Mucosa of stomach (tissue), 1 donor: ENCODE results near the gene LIN37.

ENCODE experiments used
- H3K27me3 ChIP-seq: one replicate; pipeline ENCODE4 v1.7.0; 2013; ENCODE audit warnings: mild to moderate bottlenecking, low read length; ENCODE audit not compliant: control insufficient read depth, insufficient read depth
- H3K36me3 ChIP-seq: one replicate; pipeline ENCODE4 v1.7.0; 2013; ENCODE audit warnings: low read length; ENCODE audit not compliant: control insufficient read depth, insufficient read depth
- H3K4me1 ChIP-seq: one replicate; pipeline ENCODE4 v1.7.0; 2013; ENCODE audit warnings: mild to moderate bottlenecking, low read length; ENCODE audit not compliant: control insufficient read depth, insufficient read depth
- H3K4me3 ChIP-seq: one replicate; pipeline ENCODE4 v1.7.0; 2013; ENCODE audit warnings: low read length
- H3K9ac ChIP-seq: one replicate; pipeline ENCODE4 v1.7.0; 2013; ENCODE audit warnings: mild to moderate bottlenecking, low read length, moderate library complexity
- H3K9me3 ChIP-seq: one replicate; pipeline ENCODE4 v1.7.0; 2013; ENCODE audit warnings: mild to moderate bottlenecking, low read length, moderate library complexity; ENCODE audit not compliant: control insufficient read depth
- donor health status: Pancreatic carcinoma.

Gene LIN37

GRCh38 chr19:35732540-35733179 lies 15.7 kb upstream of the LIN37 start:
- H3K36me3 ChIP-seq = peaks cover 27% of the 10 kb centered on the region
- peaks cover 9% of the 10 kb centered on the region for H3K4me1 ChIP-seq

DNA sequence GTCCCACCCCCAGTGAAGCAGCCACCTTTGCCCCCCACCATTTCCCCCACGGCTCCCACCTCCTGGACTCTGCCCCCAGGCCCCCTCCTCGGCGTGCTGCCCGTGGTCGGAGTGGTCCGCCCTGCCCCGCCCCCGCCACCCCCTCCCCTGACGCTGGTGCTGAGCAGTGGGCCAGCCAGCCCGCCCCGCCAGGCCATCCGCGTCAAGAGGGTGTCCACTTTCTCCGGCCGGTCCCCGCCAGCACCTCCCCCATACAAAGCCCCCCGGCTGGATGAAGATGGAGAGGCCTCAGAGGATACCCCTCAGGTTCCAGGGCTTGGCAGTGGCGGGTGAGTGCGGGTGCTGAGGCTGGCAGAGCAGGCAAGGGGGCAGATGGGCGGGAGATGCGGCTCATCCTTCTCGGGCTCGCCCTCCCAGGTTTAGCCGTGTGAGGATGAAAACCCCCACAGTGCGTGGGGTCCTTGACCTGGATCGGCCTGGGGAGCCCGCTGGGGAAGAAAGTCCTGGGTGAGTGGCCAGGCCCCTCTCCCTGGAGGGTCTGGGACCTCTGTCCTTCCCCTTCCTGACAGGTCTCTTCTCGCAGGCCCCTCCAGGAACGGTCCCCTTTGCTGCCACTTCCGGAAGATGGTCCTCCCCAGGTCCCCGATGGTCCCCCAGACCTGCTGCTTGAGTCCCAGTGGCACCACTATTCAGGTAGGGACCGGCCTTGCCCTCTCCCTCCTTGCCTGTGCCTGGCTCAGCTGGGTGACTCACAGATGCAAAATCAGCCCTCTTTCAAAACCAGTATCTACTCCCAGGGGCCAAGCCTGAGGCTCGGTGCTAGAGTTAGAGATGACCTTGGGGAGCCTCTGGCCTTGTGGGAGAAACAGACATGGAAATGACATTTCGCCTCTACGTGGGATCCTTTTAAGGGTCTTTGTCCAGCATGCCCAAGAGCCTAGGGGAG lies 14.9 kb upstream of the LIN37 start:
- no peaks in the 10 kb centered on the region for H3K9me3 ChIP-seq
- no peaks in the 10 kb centered on the region for H3K27me3 ChIP-seq
- no peak overlapping the region for H3K4me3 ChIP-seq
- peaks cover 24% of the 10 kb centered on the region for H3K36me3 ChIP-seq
- H3K9ac ChIP-seq = no peak overlapping the region
- peaks cover 9% of the 10 kb centered on the region for H3K4me1 ChIP-seq

More at GRCh38 chr19:35732540-35733179, 15.7 kb upstream of the LIN37 start:
- Histone ChIP-seq H3K4me3 (no peak overlapping the region), H3K27me3 (no peaks in the 10 kb centered on the region), H3K9me3 (no peaks in the 10 kb centered on the region), H3K9ac (no peak overlapping the region)

GRCh38 chr19:35734273-35734672 lies 14.1 kb upstream of the LIN37 start:
- Histone ChIP-seq H3K4me1 (peaks cover 9% of the 10 kb centered on the region), H3K9ac (no peak overlapping the region), H3K27me3 (no peaks in the 10 kb centered on the region), H3K9me3 (no peaks in the 10 kb centered on the region), H3K36me3 (peaks cover 21% of the 10 kb centered on the region), H3K4me3 (no peak overlapping the region)

DNA sequence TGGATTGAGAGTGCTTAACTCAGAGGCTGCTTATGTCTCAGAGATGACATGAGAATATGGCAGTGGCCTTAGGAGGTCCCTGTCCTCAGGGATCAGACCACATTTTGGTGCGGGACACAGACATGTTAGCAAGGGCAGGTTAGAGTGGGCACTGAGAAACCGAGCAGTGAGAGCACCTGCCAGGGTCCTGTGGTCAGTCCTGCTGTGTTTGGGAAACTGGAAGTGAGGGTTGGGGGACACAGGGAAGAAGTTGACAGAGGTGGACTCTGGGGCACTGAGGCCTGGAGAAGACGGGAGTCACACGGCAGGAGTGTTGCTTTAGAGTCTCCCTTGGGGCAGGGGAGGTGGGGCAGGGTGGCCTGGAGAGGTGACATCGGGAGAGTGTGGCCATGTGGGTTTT lies 13.5 kb upstream of the LIN37 start:
- Histone ChIP-seq H3K9me3 (no peaks in the 10 kb centered on the region), H3K4me3 (no peak overlapping the region)

GRCh38 chr19:35736913-35737886 lies 11.2 kb upstream of the LIN37 start:
- H3K9ac ChIP-seq = no peak overlapping the region
- H3K4me1 ChIP-seq = peaks cover 8% of the 10 kb centered on the region
- H3K36me3 ChIP-seq = peaks cover 10% of the 10 kb centered on the region
- no peaks in the 10 kb centered on the region for H3K9me3 ChIP-seq
- H3K4me3 ChIP-seq = no peak overlapping the region
- H3K27me3 ChIP-seq = no peaks in the 10 kb centered on the region

More for the DNA sequence above, 13.5 kb upstream of the LIN37 start:
- Histone ChIP-seq H3K36me3 (peaks cover 16% of the 10 kb centered on the region), H3K9ac (no peak overlapping the region), H3K27me3 (no peaks in the 10 kb centered on the region), H3K4me1 (peaks cover 14% of the 10 kb centered on the region)

- no peaks in the 10 kb centered on the region for H3K27me3 ChIP-seq
- H3K9ac ChIP-seq = no peak overlapping the region
- H3K9me3 ChIP-seq = no peaks in the 10 kb centered on the region
- peaks cover 10% of the 10 kb centered on the region for H3K36me3 ChIP-seq
- no peak overlapping the region for H3K4me3 ChIP-seq
- peaks cover 8% of the 10 kb centered on the region for H3K4me1 ChIP-seq
Measured at GRCh38 chr19:35738021-35738886, 10.1 kb upstream of the LIN37 start.

DNA sequence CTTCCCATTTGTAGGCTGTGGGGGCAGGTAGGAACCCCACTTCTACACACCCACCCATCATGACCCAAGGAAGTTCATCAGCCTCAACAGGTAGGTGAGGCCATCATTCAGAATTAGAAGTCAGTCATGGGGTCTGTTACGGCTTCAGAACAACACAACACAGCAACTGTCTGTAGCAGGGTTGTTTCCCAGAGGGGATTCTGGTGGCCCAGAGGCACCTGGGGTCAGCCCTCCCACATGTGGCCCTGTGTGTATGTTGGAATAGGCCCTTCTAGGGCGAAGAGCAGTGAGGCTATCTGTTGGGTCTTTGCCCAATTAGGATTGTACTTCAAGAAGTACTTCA lies 9.5 kb upstream of the LIN37 start:
- Histone ChIP-seq H3K36me3 (peaks cover 6% of the 10 kb centered on the region), H3K9ac (no peak overlapping the region), H3K4me1 (peaks cover 11% of the 10 kb centered on the region), H3K4me3 (no peak overlapping the region), H3K9me3 (no peaks in the 10 kb centered on the region), H3K27me3 (no peaks in the 10 kb centered on the region)

GRCh38 chr19:35739275-35740107 lies 8.9 kb upstream of the LIN37 start:
- peaks cover 4% of the 10 kb centered on the region for H3K36me3 ChIP-seq
- H3K9ac ChIP-seq = no peak overlapping the region

GRCh38 chr19:35740108-35740422 lies 8.3 kb upstream of the LIN37 start:
- no peaks in the 10 kb centered on the region for H3K27me3 ChIP-seq
- H3K4me1 ChIP-seq = peaks cover 18% of the 10 kb centered on the region
- H3K9me3 ChIP-seq = no peaks in the 10 kb centered on the region
- no peak overlapping the region for H3K9ac ChIP-seq
- peaks cover 4% of the 10 kb centered on the region for H3K36me3 ChIP-seq
- H3K4me3 ChIP-seq = peak overlapping the region; percentile 69

More at GRCh38 chr19:35739275-35740107, 8.9 kb upstream of the LIN37 start:
- Histone ChIP-seq H3K4me1 (peaks cover 17% of the 10 kb centered on the region), H3K4me3 (peak overlapping the region; percentile 69), H3K27me3 (no peaks in the 10 kb centered on the region), H3K9me3 (no peaks in the 10 kb centered on the region)

DNA sequence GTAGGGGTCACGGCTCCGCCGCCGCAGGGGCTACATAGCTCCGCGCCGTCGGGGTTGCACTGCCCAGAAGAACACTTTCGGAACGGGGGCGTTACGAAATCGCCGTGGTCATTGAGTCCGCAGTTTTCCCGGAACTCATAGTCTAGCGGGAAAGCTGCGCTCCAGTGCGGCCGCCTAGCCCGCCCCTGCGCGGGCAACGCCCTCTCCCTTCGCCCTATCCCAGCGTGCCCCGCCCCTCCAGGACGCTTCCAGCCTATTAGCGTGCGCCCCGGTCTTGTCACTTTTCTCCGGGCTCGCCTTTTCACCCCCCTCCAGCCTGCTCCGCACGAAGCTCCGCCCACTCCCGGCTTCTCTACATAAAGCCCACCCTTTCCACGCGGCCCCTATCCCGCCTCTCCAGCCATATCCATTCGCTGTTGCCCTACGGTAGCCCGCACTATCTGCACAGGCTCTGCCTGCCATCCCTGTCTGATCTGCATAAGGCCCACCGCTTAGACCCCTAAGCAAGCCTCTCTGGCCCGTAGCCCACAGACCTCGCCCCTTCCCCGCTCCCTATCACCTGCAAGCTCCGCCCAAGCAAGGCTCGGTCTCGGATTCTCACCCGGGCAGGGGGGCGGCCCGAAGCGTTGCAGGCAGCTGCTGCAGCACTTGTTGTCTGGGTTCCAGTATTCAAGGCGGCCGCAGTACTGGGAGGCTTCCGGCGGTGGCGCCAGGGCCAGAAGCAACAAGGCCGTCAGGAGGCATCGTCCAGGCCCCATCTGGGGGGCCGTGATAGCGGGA lies 7.8 kb upstream of the LIN37 start:
- Histone ChIP-seq H3K4me1 (peaks cover 18% of the 10 kb centered on the region), H3K36me3 (peaks cover 4% of the 10 kb centered on the region)

More for the DNA sequence above, 7.8 kb upstream of the LIN37 start:
- H3K4me3 ChIP-seq = peak overlapping the region; percentile 69
- H3K9me3 ChIP-seq = no peaks in the 10 kb centered on the region
- peak overlapping the region; percentile 52 for H3K9ac ChIP-seq
- H3K27me3 ChIP-seq = no peaks in the 10 kb centered on the region
